ENCODE measurements around the gene NPC1L1.

DNA sequence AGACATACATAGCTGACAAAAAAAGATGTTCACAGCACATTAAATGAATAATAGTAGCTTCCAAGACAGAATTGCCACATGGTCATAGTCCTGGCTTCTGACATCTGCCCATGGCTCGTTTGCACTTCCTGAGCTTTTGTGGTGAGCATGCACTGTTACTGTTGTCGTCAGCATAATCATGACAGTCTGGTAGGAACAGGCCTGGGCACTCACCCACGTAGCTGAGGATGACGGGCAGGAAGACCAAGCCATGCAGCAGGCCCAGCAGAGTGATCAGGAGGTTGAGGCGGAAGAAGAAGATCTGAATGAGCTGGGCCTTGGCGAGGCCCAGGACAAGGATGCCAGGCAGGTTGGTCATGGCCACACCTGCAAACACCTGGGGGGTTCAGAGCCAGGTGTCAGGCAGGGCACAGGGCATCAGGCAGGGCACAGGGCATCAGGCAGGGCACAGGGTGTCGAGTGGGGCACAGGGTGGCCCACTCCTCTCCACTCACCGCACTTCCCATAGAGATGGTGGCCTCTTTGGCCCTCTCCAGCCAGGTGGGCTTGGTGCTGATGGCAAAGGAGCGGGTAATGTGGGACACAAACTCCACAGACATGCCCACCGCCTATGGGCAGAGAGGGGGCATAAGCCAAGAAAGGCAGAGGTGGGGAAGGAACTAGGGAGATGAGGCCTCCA is 25.4 kb downstream of the NPC1L1 start:
- no peak for TF ChIP-seq MAX (IDR thresholded peaks at IDR 0.05; ENCODE audit: low read depth, low read length)
- TF ChIP-seq CTCF (IDR thresholded peaks at IDR 0.05; ENCODE audit: low read depth, low read length): no peak
- no peak for TF ChIP-seq MYC (IDR thresholded peaks at IDR 0.05; ENCODE audit: low read depth, low read length)
